Ovary (tissue), 3 donors: Measurements from ENCODE around the gene KIF26B.

Experiments used
- EP300 ChIP-seq: sonication (generic); formaldehyde crosslinking; IDR thresholded peaks from one replicate; pipeline ENCODE4 v1.6.1; 2017; ENCODE audit warnings: antibody characterized with exemption
- POLR2A ChIP-seq: fragments of 450-650 bp; IDR thresholded peaks from one replicate; pipeline ENCODE4 v1.6.1; 2017; ENCODE audit warnings: antibody characterized with exemption, mild to moderate bottlenecking, moderate library complexity
- TF ChIP-seq, protein P1 (sequence below), 3 donors: fragments of 450-650 bp in 2 of 3; fragments of 200-600 bp in 1 of 3; IDR thresholded peaks; one replicate each; pipeline versions ENCODE4 v1.5.1 to v1.8.0; 2016 to 2022; ENCODE audit warnings: antibody characterized with exemption in 3 of 3, mild to moderate bottlenecking in 1 of 3
- donor health status: DM: no; HTN: no; CAD: no.

GRCh38 chr1:245434280-245434679 is 279.5 kb downstream of the KIF26B start:
- TF ChIP-seq, protein P1, sequence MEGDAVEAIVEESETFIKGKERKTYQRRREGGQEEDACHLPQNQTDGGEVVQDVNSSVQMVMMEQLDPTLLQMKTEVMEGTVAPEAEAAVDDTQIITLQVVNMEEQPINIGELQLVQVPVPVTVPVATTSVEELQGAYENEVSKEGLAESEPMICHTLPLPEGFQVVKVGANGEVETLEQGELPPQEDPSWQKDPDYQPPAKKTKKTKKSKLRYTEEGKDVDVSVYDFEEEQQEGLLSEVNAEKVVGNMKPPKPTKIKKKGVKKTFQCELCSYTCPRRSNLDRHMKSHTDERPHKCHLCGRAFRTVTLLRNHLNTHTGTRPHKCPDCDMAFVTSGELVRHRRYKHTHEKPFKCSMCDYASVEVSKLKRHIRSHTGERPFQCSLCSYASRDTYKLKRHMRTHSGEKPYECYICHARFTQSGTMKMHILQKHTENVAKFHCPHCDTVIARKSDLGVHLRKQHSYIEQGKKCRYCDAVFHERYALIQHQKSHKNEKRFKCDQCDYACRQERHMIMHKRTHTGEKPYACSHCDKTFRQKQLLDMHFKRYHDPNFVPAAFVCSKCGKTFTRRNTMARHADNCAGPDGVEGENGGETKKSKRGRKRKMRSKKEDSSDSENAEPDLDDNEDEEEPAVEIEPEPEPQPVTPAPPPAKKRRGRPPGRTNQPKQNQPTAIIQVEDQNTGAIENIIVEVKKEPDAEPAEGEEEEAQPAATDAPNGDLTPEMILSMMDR (IDR thresholded peaks at IDR 0.05) = no peak
- TF ChIP-seq POLR2A = no peak
- no peak for TF ChIP-seq EP300
